GM18507 (cell line): ENCODE data around the gene CCT8.
"Not testable (repeated sequence)": the region's sequence is repeated elsewhere in the genome, so short reads cannot be mapped to it uniquely, and the experiment has no call there.

Experiments
- DNase-seq: peaks from one replicate; pipeline ENCODE4 v3.0.0; 2011; ENCODE audit warnings: low read depth; ENCODE audit not compliant: insufficient read length; ENCODE audit errors: extremely low spot score
- FAIRE-seq: peaks from 2 replicates; lab custom pipeline; 2011; peaks lifted over from hg19 to GRCh38; lab: Jason Lieb, UNC

The CCT8 gene

DNA sequence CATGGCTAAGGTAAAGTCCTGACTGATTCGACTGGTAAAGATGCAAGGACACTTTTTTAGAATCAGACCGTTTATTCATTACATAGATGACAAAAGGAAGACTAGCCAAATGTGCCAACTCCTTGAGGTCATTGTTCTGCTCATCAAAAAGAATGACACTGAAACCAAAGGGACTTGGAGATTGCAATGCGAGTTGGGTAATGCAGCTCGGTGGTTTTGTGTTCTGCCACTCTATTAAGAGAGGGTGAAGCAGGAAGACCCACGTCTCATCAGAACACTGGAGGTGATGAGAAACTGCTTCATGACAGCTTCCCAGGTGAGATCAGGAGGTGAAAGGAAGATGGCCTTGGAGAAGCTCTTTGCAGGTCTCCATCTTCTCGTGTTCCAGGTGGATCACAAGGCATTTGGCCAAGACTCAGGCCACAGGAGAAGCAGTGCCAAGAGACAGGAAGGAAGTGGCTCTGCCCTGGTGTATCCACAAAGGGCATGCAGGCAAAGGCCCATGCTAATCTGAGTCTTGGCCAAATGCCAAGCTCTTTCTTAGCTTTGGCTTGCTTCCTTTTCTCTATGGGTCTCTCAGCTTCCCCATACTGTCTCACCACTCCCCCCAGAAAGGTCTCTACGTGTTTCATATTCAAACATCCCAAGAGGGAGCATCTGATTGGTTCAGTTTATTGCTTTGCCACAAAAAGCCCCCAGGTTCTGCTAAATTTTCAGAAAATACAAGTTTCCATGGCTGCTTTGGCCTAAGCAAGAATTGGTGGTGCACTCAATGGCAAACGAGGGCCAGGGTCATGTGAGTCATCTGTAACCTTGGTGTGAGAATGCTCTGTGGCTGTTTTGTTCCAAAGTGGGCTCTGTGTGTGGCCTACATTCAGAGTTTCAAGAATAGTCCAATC, 5.7 kb upstream of the CCT8 start:
- DNase-seq, result no peak
- FAIRE-seq, result peak; percentile 61

DNA sequence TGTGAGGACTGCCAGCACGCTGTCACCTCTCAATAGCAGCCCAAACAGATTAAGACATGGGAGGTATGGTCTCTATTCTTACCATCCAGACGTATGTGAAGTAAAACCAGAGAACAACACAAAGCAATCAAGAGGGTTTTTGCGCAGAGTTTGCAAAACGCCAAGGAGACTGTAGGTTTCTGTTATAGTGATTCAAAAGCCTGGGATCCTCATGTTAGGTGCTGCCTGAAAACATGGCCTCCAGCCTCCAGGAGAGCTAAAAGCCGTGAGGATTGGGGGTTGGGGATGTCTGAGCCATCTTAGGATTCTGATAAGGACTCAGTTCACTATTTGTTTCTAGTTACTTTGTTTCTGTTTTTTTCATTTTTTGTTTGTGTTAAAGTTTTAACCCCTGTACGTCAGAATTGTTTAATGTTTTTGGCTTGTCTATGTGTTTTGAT, 4.2 kb upstream of the CCT8 start:
- peak; percentile 42 for FAIRE-seq
- no peak for DNase-seq

GRCh38 chr21:29076731-29077640, 3.5 kb upstream of the CCT8 start:
- not testable (repeated sequence) for FAIRE-seq, DNase-seq

DNA sequence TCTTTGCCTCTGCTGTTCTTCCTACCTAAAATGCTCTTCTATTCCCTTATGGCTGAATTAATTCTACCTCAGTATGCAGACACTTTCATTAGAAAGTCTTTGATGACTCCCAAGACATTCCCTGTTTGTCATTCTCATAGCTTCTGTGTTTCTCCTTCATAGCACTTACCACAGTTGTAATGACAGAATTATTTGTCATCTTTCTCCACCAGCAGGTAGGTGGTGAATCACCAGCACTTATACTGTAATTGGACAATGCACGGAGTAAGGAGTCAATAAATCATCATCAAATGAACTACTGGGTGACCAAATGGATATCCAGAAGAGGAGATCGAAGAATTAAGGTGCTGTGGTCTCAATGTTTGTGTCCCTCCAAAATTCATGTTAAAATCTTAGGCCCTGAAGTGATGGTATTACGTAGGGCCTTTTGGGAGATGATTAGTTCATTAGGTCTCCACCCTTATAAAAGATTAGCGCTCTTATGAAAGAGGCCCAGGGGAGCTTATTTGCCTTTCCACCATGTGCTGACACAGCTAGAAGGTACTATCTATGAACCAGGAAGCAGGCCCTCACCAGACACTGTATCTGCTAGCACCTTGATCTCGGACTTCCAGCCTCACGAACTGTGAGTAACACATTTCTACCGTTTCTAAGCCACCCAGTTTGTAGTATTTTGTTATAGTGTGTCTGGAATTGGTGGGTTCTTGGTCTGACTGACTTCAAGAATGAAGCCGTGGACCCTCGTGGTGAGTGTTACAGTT, 2.4 kb upstream of the CCT8 start:
- FAIRE-seq (no peak), DNase-seq (no peak)

- FAIRE-seq (no peak), DNase-seq (no peak)
Observed at GRCh38 chr21:29074783-29075182, 1.3 kb upstream of the CCT8 start.

DNA sequence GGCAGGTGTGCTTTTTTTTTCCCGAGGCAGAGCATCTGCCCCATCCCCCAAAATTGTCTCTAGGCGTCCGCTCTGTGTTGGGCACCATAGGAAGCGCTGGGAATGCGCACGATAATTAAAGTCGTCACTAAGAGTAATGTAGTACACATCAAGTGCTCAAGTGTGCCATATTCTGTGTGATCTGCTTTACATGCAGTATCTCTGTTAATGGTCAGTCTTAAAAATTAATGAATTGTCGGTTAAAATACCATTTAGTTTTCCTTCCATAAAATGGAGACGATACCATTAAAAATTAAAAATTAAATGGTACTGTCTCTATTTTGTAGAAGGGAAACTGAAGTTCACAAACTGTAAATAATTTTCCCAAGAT, 544 bp upstream of the CCT8 start:
- FAIRE-seq (no peak), DNase-seq (no peak)

GRCh38 chr21:29072873-29073221, 601 bp downstream of the CCT8 start:
- DNase-seq (no peak), FAIRE-seq (no peak)

DNA sequence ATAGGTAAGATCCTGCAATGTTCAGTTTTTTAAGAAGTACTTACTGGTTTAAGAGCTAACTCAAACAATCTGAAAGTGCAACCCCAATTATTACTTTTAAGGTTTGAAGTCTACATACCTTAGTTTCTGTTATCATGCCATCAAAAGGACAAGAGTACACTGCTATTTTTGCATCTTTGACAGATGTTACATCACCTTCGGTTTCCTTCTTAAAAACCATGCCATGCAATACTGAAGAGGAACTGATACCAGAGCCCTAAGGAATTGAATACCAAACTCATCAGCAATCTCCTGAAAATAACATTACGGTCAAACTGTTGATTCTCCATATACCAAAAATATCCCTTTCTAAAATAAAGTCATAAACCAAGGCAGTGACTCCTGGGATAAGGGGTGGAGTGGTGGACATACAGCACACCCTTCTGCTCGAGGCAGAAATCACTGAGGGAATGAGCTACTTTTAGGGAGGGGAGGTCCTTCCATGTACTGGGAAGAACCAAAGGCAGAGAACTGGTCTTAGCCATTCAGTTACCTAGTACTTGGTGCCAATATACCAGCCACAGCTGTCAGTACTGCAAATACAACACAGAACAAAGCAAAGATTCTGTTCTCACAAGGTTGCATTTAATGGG, 8.5 kb downstream of the CCT8 start:
- DNase-seq (no peak), FAIRE-seq (peak; percentile 88)

DNA sequence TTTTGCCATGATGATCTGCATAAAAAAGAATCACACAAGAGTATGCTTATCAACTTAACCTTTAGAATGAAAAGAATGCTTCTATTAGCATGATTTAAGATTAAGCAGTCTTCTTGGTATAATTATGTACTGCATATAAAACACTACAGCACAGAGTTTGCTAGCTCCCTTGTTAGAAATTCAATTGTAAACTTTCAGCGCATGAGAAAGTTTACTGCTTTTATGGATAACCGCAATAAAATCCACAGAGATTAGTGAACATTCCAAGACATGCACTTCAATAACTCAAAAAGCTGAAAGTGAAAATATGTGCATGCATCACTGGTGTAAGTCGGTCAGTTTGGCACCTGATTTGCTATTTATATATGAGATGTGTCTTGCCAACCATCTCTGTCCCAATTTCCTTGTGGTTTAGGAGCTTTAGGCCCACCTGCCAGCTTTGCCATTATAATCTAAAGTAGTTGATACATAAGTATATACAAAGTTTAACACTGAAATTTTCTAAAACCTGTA, 16.9 kb downstream of the CCT8 start:
- FAIRE-seq, result peak; percentile 51

DNA sequence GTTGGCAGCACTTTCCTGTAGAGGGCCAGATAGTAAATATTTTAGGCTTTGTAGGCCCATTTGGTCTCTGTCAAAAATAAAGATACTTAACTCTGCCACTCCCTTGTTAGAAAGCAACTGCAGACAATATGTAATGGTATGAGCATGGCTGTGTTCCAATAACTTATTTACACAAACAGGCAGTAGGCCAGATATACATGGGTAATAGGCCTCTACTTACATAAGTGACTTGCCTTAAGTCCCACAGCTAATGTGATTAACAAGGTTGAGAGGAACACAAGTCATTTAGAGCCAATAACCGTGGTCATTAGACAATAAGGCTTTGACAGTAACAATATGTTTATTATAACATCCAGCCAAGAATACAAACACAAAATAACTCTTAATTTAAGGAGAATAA, 17.4 kb downstream of the CCT8 start:
- DNase-seq (no peak), FAIRE-seq (no peak)

More for the DNA sequence above, 16.9 kb downstream of the CCT8 start:
- DNase-seq, result no peak

GRCh38 chr21:29055080-29055479, 18.4 kb downstream of the CCT8 start:
- DNase-seq, result no peak
- no peak for FAIRE-seq

- no peak for FAIRE-seq
- no peak for DNase-seq
Observed at GRCh38 chr21:29053656-29054055, 19.8 kb downstream of the CCT8 start.

- FAIRE-seq (no peak), DNase-seq (no peak)
Observed at GRCh38 chr21:29053011-29053553, 20.4 kb downstream of the CCT8 start.

DNA sequence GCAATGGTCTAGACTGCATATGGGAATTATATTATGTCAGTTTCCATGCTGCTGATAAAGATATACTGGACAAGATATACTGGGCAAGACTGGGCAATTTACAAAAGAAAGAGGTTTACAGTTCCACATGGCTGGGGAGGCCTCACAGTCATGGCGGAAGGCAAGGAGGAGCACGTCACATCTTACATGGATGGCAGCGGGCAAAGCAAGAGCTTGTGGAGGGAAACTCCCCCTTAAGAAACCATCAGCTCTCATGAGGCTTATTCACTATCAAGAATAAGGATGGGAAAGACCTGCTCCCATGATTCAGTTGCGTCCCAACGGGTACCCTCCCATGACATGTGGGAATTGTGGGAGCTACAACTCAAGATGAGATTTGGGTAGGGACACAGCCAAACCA, 21.2 kb downstream of the CCT8 start:
- DNase-seq (no peak), FAIRE-seq (no peak)

GRCh38 chr21:29034678-29035077, 38.8 kb downstream of the CCT8 start:
- FAIRE-seq, result no peak
- DNase-seq, result no peak

- FAIRE-seq (no peak), DNase-seq (no peak)
Observed at GRCh38 chr21:29033871-29034270, 39.6 kb downstream of the CCT8 start.

- DNase-seq, result no peak
- no peak for FAIRE-seq
Observed at GRCh38 chr21:29033301-29033700, 40.1 kb downstream of the CCT8 start.

GRCh38 chr21:29030909-29031308, 42.5 kb downstream of the CCT8 start:
- FAIRE-seq (no peak), DNase-seq (no peak)

- FAIRE-seq (no peak), DNase-seq (no peak)
Observed at GRCh38 chr21:29029524-29029923, 43.9 kb downstream of the CCT8 start.
